GM04504 (cell line): ENCODE data around the gene EGFL7.

ENCODE experiments used
- DNase-seq: peaks from one replicate; pipeline ENCODE4 v3.0.0-alpha.2; 2012; ENCODE audit warnings: low read depth

The EGFL7 gene

GRCh38 chr9:136718345-136719194 lies 55.9 kb downstream of the EGFL7 start:
- DNase-seq: no peak

GRCh38 chr9:136719195-136719880 lies 56.6 kb downstream of the EGFL7 start:
- no peak for DNase-seq

GRCh38 chr9:136720251-136720897 lies 57.7 kb downstream of the EGFL7 start:
- DNase-seq: no peak

- no peak for DNase-seq
Observed at GRCh38 chr9:136720898-136721338, 58.2 kb downstream of the EGFL7 start.

- no peak for DNase-seq
Observed at GRCh38 chr9:136721339-136722092, 58.8 kb downstream of the EGFL7 start.
